ENCODE data around the gene EIF4G1.
"Not testable (repeated sequence)": the region's sequence is repeated elsewhere in the genome, so short reads cannot be mapped to it uniquely, and the experiment has no call there.

The EIF4G1 gene

DNA sequence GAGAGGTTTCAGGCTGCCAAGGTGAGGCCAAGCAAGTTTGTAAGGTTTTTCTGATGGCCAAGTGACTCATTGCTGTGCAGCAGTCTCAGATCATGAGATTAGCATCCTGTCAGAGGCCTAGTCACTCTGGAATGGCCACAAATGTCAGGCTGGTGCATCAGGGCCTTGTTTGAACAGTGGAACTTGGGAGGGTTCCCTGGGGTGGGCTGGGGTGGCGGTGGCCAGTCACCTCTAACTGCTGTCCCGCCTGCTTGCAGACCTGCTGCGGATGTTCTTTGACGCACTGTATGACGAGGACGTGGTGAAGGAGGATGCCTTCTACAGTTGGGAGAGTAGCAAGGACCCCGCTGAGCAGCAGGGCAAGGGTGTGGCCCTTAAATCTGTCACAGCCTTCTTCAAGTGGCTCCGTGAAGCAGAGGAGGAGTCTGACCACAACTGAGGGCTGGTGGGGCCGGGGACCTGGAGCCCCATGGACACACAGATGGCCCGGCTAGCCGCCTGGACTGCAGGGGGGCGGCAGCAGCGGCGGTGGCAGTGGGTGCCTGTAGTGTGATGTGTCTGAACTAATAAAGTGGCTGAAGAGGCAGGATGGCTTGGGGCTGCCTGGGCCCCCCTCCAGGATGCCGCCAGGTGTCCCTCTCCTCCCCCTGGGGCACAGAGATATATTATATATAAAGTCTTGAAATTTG is 20.2 kb downstream of the EIF4G1 start:
- no peak for DNase-seq (ENCODE audit: low read depth, low spot score)

DNA sequence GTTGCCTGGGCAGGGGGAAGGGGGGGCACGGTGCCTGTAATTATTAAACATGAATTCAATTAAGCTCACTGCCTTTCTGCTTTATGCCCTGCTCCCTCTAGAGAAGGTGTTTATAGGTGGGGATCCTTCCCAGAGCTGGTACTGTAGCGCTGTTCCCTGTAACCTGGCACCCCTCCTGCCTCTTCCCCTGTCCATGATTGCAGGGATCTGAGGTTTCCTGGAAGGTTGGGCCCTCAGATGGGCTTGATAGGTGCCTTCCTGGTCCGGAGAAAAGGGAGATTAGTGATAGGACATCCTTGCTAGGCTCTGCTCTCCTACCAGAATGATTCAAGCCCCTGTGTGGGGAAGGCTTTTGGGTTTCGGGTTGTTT is 20.9 kb downstream of the EIF4G1 start:
- DNase-seq (ENCODE audit: low read depth, low spot score), result no peak

DNA sequence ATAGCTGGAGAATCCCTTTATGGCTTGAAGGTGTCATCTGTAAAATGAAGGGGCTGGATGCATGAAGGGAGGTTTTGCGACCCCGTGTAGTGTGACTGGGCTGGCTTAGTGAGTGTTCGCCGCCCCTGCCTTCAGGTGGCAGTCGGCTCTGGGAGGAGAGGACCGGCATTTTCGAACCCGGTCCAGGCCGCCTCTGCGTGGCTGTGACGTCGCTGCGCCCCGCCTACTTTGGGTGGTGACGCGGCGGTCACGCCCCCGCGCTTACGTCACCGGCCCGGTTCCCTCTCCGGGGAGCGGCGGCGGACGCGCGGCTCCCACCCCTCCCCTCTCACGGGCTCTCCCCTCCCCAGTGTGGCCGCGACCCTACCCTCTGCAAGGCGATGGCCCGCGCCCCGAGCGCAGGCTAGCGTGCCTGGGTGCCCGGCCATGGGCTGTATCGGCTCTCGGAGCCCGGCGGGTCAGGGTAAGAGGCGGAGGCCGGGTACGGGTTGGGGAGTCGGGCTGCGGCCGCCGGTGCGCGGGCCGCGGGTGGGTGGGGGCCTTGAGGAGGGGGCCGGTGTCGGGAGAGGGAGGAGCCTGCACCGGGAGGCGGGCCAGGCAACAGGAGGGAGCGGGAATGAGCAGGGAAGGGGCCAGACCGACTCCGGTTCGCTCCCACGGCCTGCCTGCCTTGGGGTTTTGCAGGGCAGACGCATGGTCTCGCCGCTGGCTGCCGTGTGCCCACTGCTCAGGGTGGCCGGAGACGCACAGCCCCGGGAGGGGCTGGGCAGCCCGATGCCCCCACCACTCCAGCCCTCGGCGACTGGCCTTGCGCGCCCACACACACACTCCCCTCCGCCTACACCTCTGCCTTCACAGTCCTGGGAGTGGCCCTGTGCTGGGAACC is 21.5 kb downstream of the EIF4G1 start:
- DNase-seq (ENCODE audit: low read depth, low spot score), result no peak

DNA sequence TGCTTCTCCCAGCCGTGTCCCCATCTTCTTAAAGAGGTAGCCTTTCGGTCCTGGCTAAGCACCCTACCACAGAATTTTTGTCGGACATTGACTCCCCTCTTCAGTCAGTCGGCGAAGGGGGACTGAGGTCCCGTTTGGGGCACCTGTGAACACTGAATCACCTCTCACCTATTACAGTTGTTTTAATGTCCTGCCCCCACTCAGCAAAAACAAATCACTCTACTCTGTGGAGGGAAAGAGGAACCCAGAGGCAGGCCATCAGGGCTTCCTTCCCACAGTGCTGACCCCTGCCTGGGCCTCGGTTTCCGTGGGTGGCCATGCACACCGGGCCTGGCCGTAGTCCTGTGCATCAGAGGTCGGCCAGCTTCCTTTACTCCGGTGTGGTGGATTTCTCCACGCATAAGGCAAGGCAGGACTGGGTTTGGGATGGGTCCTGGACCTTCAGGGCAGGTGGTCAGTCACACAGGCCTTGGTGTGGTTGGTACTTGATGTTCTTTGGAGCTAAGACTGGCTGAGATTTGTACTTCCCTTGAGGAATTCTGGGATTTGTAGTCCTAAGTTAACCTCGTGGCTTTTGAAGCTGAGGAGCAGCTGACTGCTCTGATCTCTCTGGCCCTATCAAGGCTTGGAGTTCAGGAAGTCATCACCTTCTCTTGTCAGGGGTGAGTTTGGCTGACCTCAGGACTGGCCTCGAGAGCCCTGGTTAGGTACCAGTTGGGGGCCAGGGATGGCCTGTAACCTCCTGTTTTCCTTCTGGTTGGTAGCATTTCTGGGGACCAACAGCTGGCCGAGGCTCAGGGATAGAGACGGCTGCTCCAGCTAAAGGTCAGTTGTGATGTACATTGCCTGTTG is 22.4 kb downstream of the EIF4G1 start:
- no peak for DNase-seq (ENCODE audit: low read depth, low spot score)

DNA sequence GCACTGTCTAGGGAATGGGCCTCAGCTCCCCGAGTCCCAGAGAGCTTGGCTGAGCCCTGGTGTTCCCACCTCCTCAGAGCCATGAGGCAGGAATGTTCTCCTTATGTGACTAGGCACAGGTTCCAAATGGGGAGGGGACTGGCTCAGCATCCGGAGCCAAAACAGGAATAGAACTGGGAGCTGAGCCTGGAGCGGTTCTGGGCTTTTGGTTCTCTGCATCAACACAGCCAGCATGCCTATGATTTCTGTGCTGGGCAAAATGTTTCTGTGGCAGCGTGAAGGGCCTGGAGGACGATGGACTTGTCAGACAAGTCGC is 23.0 kb downstream of the EIF4G1 start, which contains the start of gene FAM131A:
TSS of gene FAM131A (plus strand) at position 202 of the 316 bp plus-strand sequence. CDS start at position 233, 31 bp downstream.
- DNase-seq (ENCODE audit: low read depth, low spot score), result no peak

DNA sequence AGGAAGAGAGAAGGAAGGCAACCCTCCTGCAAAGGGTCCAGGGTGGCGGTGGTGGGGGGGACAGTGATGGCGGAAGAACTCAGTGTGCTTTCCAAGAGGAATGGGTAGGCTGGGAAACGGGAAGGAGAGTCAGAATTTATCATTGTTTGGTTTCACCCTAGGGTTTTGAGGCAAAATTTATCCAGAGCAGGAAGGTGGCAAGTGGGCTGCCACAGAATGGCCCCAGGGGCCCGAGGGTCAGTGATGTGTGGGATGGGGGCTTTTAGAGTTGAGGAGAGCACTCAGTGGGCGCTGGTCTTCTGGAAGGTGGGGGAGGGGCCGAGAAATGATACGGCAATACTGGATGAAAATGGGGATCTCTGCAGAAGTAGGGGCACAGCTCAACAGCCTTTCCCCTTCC is 23.6 kb downstream of the EIF4G1 start:
- DNase-seq (ENCODE audit: low read depth, low spot score), result no peak

DNA sequence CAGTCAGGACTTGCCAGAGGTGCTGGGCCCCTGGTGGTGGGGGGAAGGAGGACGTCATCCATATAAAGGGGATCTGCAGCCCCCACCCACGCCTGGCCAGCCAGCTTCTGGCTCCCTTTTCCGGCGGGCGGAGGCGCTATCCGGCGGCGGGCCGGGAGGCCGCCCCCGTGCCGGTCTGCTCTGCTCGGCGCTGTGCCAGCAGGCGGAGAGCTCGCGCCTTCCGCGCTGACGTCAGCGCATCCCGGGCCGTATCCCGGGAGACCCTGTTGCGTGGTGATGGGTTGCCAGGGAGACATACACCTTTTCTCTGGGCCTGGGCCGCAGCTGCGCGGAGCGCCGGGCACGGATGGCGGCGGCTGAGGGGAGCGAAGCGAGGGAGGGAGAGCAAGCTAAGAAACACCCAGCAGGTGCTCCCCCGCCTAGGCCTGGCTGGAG is 24.1 kb downstream of the EIF4G1 start:
- no peak for DNase-seq (ENCODE audit: low read depth, low spot score)

DNA sequence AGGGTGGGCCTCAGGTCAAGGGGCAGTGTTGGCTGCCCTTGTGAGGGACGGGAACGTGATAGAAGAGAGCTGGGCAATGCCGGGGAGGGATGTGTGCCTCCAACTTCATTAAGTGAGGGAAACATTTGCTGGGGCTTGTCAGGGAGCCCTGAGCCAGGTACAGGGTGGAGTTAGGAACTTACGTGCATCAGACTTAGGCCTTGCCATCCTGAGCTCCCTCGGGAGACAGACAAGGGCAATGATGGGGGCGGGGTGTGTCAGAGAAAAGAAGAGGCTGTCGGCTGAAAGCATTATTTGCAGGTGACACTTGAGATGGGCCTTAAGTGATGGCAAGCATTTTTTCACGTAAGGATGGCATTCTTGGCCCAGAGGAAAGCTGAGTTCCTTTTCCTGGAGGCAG is 24.6 kb downstream of the EIF4G1 start:
- DNase-seq (ENCODE audit: low read depth, low spot score), result no peak

DNA sequence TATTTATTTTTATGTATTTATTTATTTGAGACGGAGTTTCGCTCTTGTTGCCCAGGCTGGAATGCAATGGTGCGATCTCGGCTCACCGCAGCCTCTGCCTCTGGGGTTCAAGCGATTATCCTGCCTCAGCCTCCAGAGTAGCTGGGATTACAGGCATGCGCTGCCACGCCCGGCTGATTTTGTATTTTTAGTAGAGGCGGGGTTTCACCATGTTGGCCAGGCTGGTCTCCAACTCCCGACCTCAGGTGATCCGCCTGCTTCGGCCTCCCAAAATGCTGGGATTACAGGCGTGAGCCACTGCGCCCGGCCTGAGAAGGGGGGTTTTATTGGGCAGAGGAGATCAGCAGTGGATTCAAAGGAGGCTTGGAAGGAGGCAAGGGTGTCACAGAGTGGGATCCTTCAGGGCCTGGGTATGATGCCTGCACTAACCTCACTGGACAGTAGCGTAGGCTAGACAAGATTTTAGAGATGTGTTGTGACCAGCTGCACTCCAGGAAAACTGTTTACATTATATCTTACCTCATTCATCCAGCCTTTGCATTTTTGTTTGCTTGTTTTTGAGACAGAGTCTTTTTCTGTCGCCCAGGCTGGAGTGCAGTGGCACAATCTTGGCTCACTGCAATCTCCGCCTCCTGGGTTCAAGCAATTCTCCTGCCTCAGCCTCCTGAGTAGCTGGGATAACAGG is 25.2 kb downstream of the EIF4G1 start:
- DNase-seq (ENCODE audit: low read depth, low spot score), result not testable (repeated sequence)

DNA sequence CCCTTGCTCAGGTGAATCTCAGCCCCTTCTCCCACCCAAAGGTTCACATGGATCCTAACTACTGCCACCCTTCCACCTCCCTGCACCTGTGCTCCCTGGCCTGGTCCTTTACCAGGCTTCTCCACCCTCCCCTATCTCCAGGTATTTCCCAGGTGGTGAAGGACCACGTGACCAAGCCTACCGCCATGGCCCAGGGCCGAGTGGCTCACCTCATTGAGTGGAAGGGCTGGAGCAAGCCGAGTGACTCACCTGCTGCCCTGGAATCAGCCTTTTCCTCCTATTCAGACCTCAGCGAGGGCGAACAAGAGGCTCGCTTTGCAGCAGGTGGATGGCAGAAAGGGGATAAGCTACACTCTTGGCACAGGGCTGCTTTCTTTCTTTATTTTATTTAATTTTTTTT is 27.5 kb downstream of the EIF4G1 start:
- DNase-seq (ENCODE audit: low read depth, low spot score), result no peak

DNA sequence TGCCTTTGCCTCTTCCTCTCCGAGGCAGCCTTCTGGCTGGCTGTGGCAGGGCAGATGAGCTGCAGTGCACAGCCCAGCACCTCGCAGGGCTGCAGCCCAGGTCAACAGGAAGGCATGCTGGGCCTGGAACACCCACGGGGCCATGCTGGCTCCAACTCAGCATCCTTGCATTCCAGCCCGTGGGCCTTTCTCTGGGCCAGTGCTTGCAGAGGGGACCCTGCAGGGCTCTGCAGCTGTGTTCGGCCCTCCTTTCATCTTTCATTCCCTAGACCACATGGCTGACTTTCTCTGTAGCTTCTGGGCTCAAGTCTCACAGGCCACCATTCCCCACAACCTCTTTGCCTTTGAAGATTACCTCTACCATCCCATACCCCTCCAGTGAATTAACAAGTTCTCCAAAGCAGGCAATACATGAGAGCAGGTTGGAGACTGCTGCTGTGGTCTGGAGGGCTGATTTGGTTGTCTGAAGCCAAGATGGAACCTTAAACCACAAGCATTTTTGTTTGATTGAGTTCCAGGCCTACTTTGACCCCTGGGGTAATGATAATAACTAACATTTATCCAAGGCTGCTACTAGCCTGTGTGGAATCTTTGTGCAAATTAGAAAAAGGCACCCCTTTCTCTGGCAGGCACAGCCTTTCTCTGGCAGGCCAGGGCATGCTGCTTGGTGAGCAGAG is 28.9 kb downstream of the EIF4G1 start:
- peak; percentile 91 for DNase-seq (ENCODE audit: low read depth, low spot score)

DNA sequence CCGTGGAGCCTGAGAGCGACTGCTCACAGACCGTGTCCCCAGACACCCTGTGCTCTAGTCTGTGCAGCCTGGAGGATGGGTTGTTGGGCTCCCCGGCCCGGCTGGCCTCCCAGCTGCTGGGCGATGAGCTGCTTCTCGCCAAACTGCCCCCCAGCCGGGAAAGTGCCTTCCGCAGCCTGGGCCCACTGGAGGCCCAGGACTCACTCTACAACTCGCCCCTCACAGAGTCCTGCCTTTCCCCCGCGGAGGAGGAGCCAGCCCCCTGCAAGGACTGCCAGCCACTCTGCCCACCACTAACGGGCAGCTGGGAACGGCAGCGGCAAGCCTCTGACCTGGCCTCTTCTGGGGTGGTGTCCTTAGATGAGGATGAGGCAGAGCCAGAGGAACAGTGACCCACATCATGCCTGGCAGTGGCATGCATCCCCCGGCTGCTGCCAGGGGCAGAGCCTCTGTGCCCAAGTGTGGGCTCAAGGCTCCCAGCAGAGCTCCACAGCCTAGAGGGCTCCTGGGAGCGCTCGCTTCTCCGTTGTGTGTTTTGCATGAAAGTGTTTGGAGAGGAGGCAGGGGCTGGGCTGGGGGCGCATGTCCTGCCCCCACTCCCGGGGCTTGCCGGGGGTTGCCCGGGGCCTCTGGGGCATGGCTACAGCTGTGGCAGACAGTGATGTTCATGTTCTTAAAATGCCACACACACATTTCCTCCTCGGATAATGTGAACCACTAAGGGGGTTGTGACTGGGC is 30.3 kb downstream of the EIF4G1 start:
- DNase-seq (ENCODE audit: low read depth, low spot score), result no peak

DNA sequence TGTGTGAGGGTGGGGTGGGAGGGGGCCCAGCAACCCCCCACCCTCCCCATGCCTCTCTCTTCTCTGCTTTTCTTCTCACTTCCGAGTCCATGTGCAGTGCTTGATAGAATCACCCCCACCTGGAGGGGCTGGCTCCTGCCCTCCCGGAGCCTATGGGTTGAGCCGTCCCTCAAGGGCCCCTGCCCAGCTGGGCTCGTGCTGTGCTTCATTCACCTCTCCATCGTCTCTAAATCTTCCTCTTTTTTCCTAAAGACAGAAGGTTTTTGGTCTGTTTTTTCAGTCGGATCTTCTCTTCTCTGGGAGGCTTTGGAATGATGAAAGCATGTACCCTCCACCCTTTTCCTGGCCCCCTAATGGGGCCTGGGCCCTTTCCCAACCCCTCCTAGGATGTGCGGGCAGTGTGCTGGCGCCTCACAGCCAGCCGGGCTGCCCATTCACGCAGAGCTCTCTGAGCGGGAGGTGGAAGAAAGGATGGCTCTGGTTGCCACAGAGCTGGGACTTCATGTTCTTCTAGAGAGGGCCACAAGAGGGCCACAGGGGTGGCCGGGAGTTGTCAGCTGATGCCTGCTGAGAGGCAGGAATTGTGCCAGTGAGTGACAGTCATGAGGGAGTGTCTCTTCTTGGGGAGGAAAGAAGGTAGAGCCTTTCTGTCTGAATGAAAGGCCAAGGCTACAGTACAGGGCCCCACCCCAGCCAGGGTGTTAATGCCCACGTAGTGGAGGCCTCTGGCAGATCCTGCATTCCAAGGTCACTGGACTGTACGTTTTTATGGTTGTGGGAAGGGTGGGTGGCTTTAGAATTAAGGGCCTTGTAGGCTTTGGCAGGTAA is 31.1 kb downstream of the EIF4G1 start:
- no peak for DNase-seq (ENCODE audit: low read depth, low spot score)

DNA sequence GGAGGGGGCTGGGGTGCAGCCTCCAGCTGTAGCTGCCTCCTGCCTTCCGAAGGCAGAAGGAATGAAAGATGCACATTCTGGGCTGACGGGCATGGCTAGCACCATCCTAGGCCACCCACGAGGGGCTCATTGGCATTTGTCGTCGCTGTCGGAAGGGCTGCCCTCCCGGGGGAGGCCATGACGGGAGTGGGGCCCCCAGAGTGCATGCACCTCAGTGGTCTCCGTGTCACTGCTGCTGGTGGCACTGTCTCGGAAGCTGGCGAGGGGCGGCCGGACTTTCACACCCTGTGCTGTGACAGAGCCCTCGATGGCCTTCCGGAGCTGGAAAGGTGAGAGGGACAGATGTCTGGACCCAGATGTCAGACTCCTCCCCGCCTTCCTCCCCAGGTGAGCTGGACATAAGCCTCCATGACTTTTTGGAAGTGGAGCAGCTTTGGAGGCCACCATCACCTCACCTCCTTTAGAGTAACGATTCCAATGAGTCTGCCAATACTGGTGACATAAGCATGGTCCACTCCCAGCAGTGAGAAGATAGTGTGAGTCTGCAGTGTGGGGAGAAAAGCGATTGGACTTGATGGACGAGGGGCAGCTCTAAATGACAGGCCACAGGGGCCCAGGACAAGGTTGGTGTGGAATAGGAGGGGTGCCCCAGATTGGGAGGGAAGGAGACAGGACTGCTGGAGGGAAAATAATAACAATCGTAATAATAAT is 32.2 kb downstream of the EIF4G1 start:
- DNase-seq (ENCODE audit: low read depth, low spot score), result no peak

DNA sequence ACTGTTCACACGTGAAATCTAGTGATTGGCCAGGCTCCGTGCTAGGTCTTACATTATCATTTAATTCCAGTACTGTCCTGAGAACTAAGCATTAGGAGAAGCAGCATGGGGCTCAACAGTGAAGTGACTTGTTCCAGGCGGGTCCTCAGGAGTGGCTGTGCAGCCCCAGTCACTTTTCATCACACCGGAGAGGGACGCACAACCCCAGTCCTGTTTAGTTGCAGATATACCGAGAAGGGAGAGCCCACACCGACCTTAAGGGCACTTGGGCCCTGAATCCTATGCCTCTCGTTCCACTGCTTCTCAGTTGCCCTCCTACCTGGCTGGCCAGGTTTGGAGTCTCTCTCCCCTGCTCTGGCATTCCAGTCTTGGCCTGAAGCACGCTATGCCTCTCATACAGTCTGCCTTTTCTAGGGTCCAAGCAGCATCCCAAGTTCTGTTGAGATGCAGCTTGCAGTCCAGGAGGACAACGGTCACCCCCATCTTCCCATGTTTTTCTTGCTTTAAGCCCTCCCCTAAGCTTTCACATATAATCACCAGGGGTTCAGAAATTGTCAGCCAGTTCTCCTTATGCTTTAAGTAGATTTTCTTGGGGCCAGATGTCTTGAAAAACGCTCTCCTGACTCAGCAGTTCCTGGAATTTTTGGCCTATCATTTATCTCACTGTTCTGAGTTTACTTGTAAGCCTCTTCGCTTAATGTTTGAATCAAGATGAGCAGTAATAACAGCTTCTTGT is 33.1 kb downstream of the EIF4G1 start:
- no peak for DNase-seq (ENCODE audit: low read depth, low spot score)

DNA sequence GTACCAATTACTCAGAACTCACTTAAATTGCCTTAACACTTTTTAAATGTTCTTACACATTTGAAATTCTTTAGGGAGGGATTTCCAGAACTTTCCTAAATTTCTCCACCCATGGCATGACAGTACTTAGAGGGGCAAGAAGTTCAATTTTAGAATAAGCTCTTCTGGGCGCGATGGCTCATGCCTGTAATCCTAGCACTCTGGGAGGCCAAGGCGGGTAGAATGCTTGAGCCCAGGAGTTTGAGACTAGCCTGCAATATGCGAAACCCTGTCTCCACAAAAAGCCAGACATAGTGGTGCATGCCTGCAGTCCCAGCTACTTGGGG is 33.6 kb downstream of the EIF4G1 start:
- no peak for DNase-seq (ENCODE audit: low read depth, low spot score)

DNA sequence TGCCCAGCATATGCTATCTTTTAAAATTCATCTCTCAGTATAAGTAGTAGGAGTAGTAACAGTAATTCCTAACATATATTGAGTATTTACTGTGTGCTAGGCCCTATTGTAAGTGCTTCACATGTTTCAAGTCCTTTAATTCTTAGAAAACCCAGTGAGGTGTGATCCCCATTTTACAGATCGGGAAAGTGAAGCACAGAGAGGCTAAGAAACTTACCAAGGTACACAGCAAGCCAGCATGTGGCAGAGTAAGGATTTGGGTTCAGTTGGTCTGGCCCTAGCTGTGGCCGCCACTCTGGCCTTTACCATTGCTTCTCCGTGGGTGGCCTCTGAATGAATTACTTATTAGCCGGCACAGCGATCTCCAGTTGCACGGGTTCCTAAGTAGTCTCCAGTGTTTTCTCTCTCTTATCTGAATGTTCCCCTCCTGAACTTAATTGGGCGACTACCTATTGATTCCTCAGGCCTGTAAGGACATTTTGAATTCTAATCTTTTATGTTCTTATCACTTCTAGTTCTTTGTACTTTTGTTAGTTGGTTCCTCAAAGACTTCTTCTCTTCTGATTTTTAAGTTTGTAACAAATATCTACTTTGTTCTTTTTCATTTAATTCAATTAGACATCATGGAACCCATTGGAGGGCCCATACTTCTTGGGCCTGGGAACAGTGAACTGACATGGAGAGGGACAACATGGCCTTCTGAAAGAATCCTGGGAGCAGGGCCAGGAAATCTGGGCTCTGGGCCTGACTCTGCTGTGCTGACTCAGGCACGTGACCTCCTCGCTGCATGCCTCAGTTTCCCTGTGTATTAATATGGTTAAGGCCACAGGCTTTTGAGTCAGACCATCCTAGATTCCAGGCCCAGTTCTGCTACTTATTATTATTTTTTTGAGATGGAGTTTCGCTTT is 35.4 kb downstream of the EIF4G1 start:
- DNase-seq (ENCODE audit: low read depth, low spot score), result no peak

Measured in smooth muscle cell of the brain vasculature (primary cell).